ENCODE data around the gene PRIMPOL. TPM values are rescaled to one million over a fixed set of nuclear protein-coding genes. Genes with fewer than 3 reads are reported as not detected.

PRIMPOL gene
- total and polyA plus RNA-seq, 9 of the 15 experiments (the other 6 are each of a cell fraction or from before 2014, with no cell fraction given), result 11.0 to 32.0 (median 16.1) TPM

GRCh38 chr4:184706453-184706852 lies 56.9 kb downstream of the PRIMPOL start:
- H4K20me1 ChIP-seq (replicated peaks; ENCODE audit: control insufficient read depth, insufficient read depth, low read length), result no peaks in the 10 kb centered on the region
- no peak overlapping the region for H3K4me3 ChIP-seq
- TF ChIP-seq GTF3C2 (IDR thresholded peaks at IDR 0.05; ENCODE audit: borderline replicate concordance, extremely low read depth, insufficient read length) (no peak), ZNF253 (CRISPR knock-in tag; conservative IDR thresholded peaks at IDR 0.05) (no peak), RFX7 (CRISPR knock-in tag; IDR thresholded peaks at IDR 0.05) (no peak), TAF1 (IDR thresholded peaks at IDR 0.05; ENCODE audit: control insufficient read depth, extremely low read depth, insufficient read depth, low read length, severe bottlenecking) (no peak), HMGXB4 (CRISPR knock-in tag; IDR thresholded peaks at IDR 0.05) (no peak), FOXO4 (CRISPR knock-in tag; IDR thresholded peaks at IDR 0.05) (no peak), ARID4B (CRISPR knock-in tag; IDR thresholded peaks at IDR 0.05) (no peak), TRIM28 (IDR thresholded peaks at IDR 0.05) (no peak)
- ATAC-seq, result no peak
- H3K36me3 ChIP-seq (ENCODE audit: control insufficient read depth, insufficient read depth, low read length), result peaks cover 86% of the 10 kb centered on the region
- H2AFZ ChIP-seq (ENCODE audit: low read depth, low read length), result no peak overlapping the region
- 53% methylated on average over 1 of the region's 1 CpG for WGBS (ENCODE audit: insufficient coverage, low coverage, missing lambda C conversion rate)
- H3K79me2 ChIP-seq (ENCODE audit: control insufficient read depth, insufficient read depth, low read length), result no peaks in the 10 kb centered on the region
- no peaks in the 10 kb centered on the region for H3K4me1 ChIP-seq (replicated peaks in 1 of 2; ENCODE audit: control insufficient read depth in 2 of 2, insufficient read depth in 2 of 2, low read length in 2 of 2)
- H3K27me3 ChIP-seq (ENCODE audit: control insufficient read depth in 2 of 2, insufficient read depth in 2 of 2, low read length in 2 of 2), result no peaks in the 10 kb centered on the region
- ChIA-PET CTCF (ENCODE audit: low intra/inter-chr PET ratio) (no interaction called here), POLR2A (no interaction called here)
- FAIRE-seq, result no peak
- H3K27ac ChIP-seq (ENCODE audit: extremely low read depth, low read depth, low read length), result no peak overlapping the region
- intact Hi-C loops (cut with micrococcal nuclease) (no loop called here), in situ Hi-C loops (cut with MboI) (no loop called here)
- DNase-seq (ENCODE audit: extremely low read depth in 1 of 4, low spot score in 3 of 4), result no peak
- no TSS peak for BruUV-seq (replicated peaks)
- H3K9ac ChIP-seq (ENCODE audit: insufficient read depth in 1 of 2, low read depth in 2 of 2, low read length in 2 of 2), result no peak overlapping the region
- no peaks in the 10 kb centered on the region for H3K9me1 ChIP-seq (ENCODE audit: control insufficient read depth, insufficient read depth, low read length)
- no peak overlapping the region for H3K4me2 ChIP-seq (ENCODE audit: insufficient read depth, low read length)
- H3K9me3 ChIP-seq (replicated peaks; ENCODE audit: control insufficient read depth, insufficient read depth, low read depth, low read length), result no peaks in the 10 kb centered on the region

All from K562 (cell line).